GM19463 (cell line): ENCODE measurements around the gene HOXB1.

Experiments
- ATAC-seq: cut with Tn5 transposase; IDR thresholded peaks from one replicate; pipeline ENCODE4 v1.9.1; 2021; ENCODE audit warnings: mild to moderate bottlenecking, moderate library complexity; ENCODE audit not compliant: unreplicated experiment

HOXB1 gene

GRCh38 chr17:48555258-48556228 lies 24.7 kb upstream of the HOXB1 start:
- ATAC-seq: no peak

GRCh38 chr17:48554412-48555257 lies 23.8 kb upstream of the HOXB1 start:
- no peak for ATAC-seq

GRCh38 chr17:48553826-48554225 lies 23.0 kb upstream of the HOXB1 start:
- no peak for ATAC-seq

- no peak for ATAC-seq
Observed at GRCh38 chr17:48553190-48553547, 22.4 kb upstream of the HOXB1 start.

- no peak for ATAC-seq
Observed at GRCh38 chr17:48552466-48553189, 21.8 kb upstream of the HOXB1 start.

GRCh38 chr17:48551596-48552465 lies 21.0 kb upstream of the HOXB1 start:
- no peak for ATAC-seq

GRCh38 chr17:48551214-48551555 lies 20.4 kb upstream of the HOXB1 start:
- ATAC-seq: no peak

GRCh38 chr17:48550502-48551213 lies 19.8 kb upstream of the HOXB1 start:
- ATAC-seq: no peak

GRCh38 chr17:48549914-48550501 lies 19.2 kb upstream of the HOXB1 start:
- no peak for ATAC-seq

GRCh38 chr17:48549281-48549630 lies 18.4 kb upstream of the HOXB1 start:
- no peak for ATAC-seq

- ATAC-seq: no peak
Observed at GRCh38 chr17:48548523-48549280, 17.9 kb upstream of the HOXB1 start.

GRCh38 chr17:48547808-48548522 lies 17.2 kb upstream of the HOXB1 start:
- ATAC-seq: no peak

GRCh38 chr17:48546924-48547807 lies 16.4 kb upstream of the HOXB1 start:
- no peak for ATAC-seq

- ATAC-seq: no peak
Observed at GRCh38 chr17:48546137-48546923, 15.5 kb upstream of the HOXB1 start.

- ATAC-seq: no peak
Observed at GRCh38 chr17:48545539-48545938, 14.7 kb upstream of the HOXB1 start.

- ATAC-seq: no peak
Observed at GRCh38 chr17:48545022-48545375, 14.2 kb upstream of the HOXB1 start, which contains the start of gene HOXB2. HOXB2 (minus strand) TSS chr17:48545109; CDS start chr17:48544911, 198 bp downstream.
